ENCODE results near the gene BNC2. TPM values are rescaled to one million over a fixed set of nuclear protein-coding genes. Genes with fewer than 3 reads are reported as not detected.

The BNC2 gene
- total RNA-seq, 1 donor from 2014 or later, result 4.3 TPM

- no peak for DNase-seq (ENCODE audit: missing footprints)
- no peak for ATAC-seq
- intact Hi-C loops (cut with DNase I), result no loop called here
Measured at GRCh38 chr9:16693616-16694015, 176.9 kb downstream of the BNC2 start.

GRCh38 chr9:16690628-16691027 lies 179.8 kb downstream of the BNC2 start:
- no peak for DNase-seq (ENCODE audit: missing footprints)
- no peak for ATAC-seq
- intact Hi-C loops (cut with DNase I), result no loop called here

- no peak for DNase-seq (ENCODE audit: missing footprints)
- intact Hi-C loops (cut with DNase I), result no loop called here
- no peak for ATAC-seq
Measured at GRCh38 chr9:16690205-16690604, 180.3 kb downstream of the BNC2 start.

- intact Hi-C loops (cut with DNase I), result no loop called here
- no peak for DNase-seq (ENCODE audit: missing footprints)
- peak; percentile 44 for ATAC-seq
Measured at GRCh38 chr9:16689351-16689938, 181.0 kb downstream of the BNC2 start.

- ATAC-seq, result no peak
- intact Hi-C loops (cut with DNase I), result no loop called here
- no peak for DNase-seq (ENCODE audit: missing footprints)
Measured at GRCh38 chr9:16688814-16689213, 181.7 kb downstream of the BNC2 start.

- no peak for ATAC-seq
Measured at GRCh38 chr9:16687678-16688369, 182.6 kb downstream of the BNC2 start.

GRCh38 chr9:16683326-16683725 lies 187.1 kb downstream of the BNC2 start:
- no peak for DNase-seq (ENCODE audit: missing footprints)
- intact Hi-C loops (cut with DNase I), result no loop called here
- no peak for ATAC-seq

More at GRCh38 chr9:16687678-16688369, 182.6 kb downstream of the BNC2 start:
- no peak for DNase-seq (ENCODE audit: missing footprints)
- intact Hi-C loops (cut with DNase I), result no loop called here

GRCh38 chr9:16682273-16682672 lies 188.2 kb downstream of the BNC2 start:
- ATAC-seq (no peak), DNase-seq (ENCODE audit: missing footprints) (no peak)
- intact Hi-C loops (cut with DNase I), result no loop called here

GRCh38 chr9:16681652-16681987 lies 188.8 kb downstream of the BNC2 start:
- no peak for ATAC-seq
- intact Hi-C loops (cut with DNase I), result no loop called here
- DNase-seq (ENCODE audit: missing footprints), result no peak

- DNase-seq (ENCODE audit: missing footprints), result no peak
- intact Hi-C loops (cut with DNase I), result no loop called here
- ATAC-seq, result no peak
Measured at GRCh38 chr9:16680975-16681651, 189.4 kb downstream of the BNC2 start.

GRCh38 chr9:16680541-16680940 lies 189.9 kb downstream of the BNC2 start:
- DNase-seq (ENCODE audit: missing footprints) (no peak), ATAC-seq (no peak)
- intact Hi-C loops (cut with DNase I), result no loop called here

- intact Hi-C loops (cut with DNase I), result no loop called here
- DNase-seq (ENCODE audit: missing footprints) (no peak), ATAC-seq (no peak)
Measured at GRCh38 chr9:16679327-16679821, 191.1 kb downstream of the BNC2 start.

- ATAC-seq (no peak), DNase-seq (ENCODE audit: missing footprints) (no peak)
- intact Hi-C loops (cut with DNase I), result no loop called here
Measured at GRCh38 chr9:16676519-16676918, 194.0 kb downstream of the BNC2 start.

- ATAC-seq, result no peak
- intact Hi-C loops (cut with DNase I), result no loop called here
Measured at GRCh38 chr9:16675131-16675530, 195.3 kb downstream of the BNC2 start.

GRCh38 chr9:16673171-16673570 lies 197.3 kb downstream of the BNC2 start:
- intact Hi-C loops (cut with DNase I), result no loop called here
- no peak for ATAC-seq
- no peak for DNase-seq (ENCODE audit: missing footprints)

More at GRCh38 chr9:16675131-16675530, 195.3 kb downstream of the BNC2 start:
- DNase-seq (ENCODE audit: missing footprints), result no peak

- intact Hi-C loops (cut with DNase I), result no loop called here
- ATAC-seq (no peak), DNase-seq (ENCODE audit: missing footprints) (no peak)
Measured at GRCh38 chr9:16672501-16672900, 198.0 kb downstream of the BNC2 start.

GRCh38 chr9:16671591-16672137 lies 198.8 kb downstream of the BNC2 start:
- no peak for ATAC-seq
- intact Hi-C loops (cut with DNase I), result no loop called here

GRCh38 chr9:16670791-16671190 lies 199.7 kb downstream of the BNC2 start:
- intact Hi-C loops (cut with DNase I), result no loop called here
- ATAC-seq (no peak), DNase-seq (ENCODE audit: missing footprints) (no peak)

More at GRCh38 chr9:16671591-16672137, 198.8 kb downstream of the BNC2 start:
- no peak for DNase-seq (ENCODE audit: missing footprints)

- no peak for ATAC-seq
- intact Hi-C loops (cut with DNase I), result no loop called here
- DNase-seq (ENCODE audit: missing footprints), result no peak
Measured at GRCh38 chr9:16668734-16669295, 201.7 kb downstream of the BNC2 start.

Data from Right ventricle myocardium inferior (tissue), 1 donor.